Small intestine (tissue), 7 donors: ENCODE results near the gene PALD1. TPM values are rescaled to one million over a fixed set of nuclear protein-coding genes. Genes with fewer than 3 reads are reported as not detected.

Experiments
- DNase-seq, 2 donors: peaks; one replicate each; pipeline versions ENCODE4 v3.0.0 to v3.0.0-alpha.2; 2013
- FAIRE-seq: peaks from 2 replicates; lab custom pipeline; 2012; peaks lifted over from hg19 to GRCh38; lab: Jason Lieb, UNC
- H3K27ac ChIP-seq, 3 donors: one replicate each; pipeline ENCODE4 v1.5.1; 2013; ENCODE audit warnings: low read length in 2 of 3, mild to moderate bottlenecking in 2 of 3, control low read depth in 1 of 3, inconsistent platforms in 1 of 3, low read depth in 1 of 3, moderate library complexity in 1 of 3
- H3K27me3 ChIP-seq, 3 donors: one replicate each; pipeline ENCODE4 v1.6.1; 2013; ENCODE audit warnings: low read length in 3 of 3, inconsistent platforms in 1 of 3; ENCODE audit not compliant: control insufficient read depth in 3 of 3, insufficient read depth in 3 of 3
- H3K36me3 ChIP-seq, 3 donors: one replicate each; pipeline ENCODE4 v1.6.1; 2013; ENCODE audit warnings: low read length in 3 of 3, inconsistent platforms in 1 of 3, low read depth in 1 of 3, mild to moderate bottlenecking in 1 of 3, moderate library complexity in 1 of 3; ENCODE audit not compliant: control insufficient read depth in 3 of 3, insufficient read depth in 2 of 3
- H3K4me1 ChIP-seq, 3 donors: one replicate each; pipeline ENCODE4 v1.6.1; 2013; ENCODE audit warnings: low read length in 2 of 3, inconsistent platforms in 1 of 3, low read depth in 1 of 3, mild to moderate bottlenecking in 1 of 3, moderate library complexity in 1 of 3; ENCODE audit not compliant: control insufficient read depth in 3 of 3, insufficient read depth in 2 of 3
- H3K4me3 ChIP-seq, 3 donors: one replicate each; pipeline ENCODE4 v1.5.1; 2013; ENCODE audit warnings: low read length in 3 of 3, control low read depth in 1 of 3, inconsistent platforms in 1 of 3, low read depth in 1 of 3, mild to moderate bottlenecking in 1 of 3, moderate library complexity in 1 of 3
- H3K9me3 ChIP-seq, 2 donors: one replicate each; pipeline ENCODE4 v1.6.1; 2013; ENCODE audit warnings: low read depth in 1 of 2, low read length in 1 of 2; ENCODE audit not compliant: control insufficient read depth in 2 of 2, insufficient read depth in 1 of 2
- WGBS, 3 donors: extraction: QIAGEN DNeasy Blood & Tissue Kit; methylation state at CpG; one replicate each; pipeline ENCODE4 v1.1.7; 2013; 5-methylcytosine and 5-hydroxymethylcytosine counted together
- polyA plus RNA-seq, 4 donors: library from polyadenylated mRNA; stranded (reverse) in 3 of 4; unstranded in 1 of 4; fragments of 200-250 nt in 3 of 4; fragments of 120-200 nt in 1 of 4; gene quantifications; one replicate each; pipeline versions ENCODE4 v1.2.1 to v1.2.3, GENCODE V29; 2013
- donor health status: healthy with polysubstance abuse.
- donor health status: control.
- donor health status: control.
- donor health status: Bipolar disorder and iron deficiency.
- donor health status: healthy.

Gene PALD1
- polyA plus RNA-seq, 4 donors = 0.22 to 4.2 (median 3.2) TPM

DNA sequence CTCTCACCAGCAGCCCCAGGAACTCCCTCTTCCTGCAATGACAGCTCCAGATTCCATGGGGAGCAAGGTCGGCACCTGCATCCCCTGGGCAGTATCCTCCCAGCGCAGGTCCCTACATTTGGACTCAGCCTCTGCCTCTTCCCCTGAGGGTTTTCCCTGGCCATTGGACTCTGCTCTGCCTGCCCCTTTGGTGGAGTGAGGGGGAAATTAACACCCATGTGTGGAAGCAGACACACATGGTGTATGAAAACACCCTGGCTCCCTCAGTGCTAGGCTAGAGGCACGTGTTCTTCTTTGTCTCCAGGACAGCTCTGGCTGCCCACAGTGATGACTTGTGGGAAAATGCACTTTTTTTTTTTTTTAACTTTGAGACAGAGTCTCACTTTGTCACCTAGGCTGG lies 115.6 kb downstream of the PALD1 start:
- no peak for FAIRE-seq

GRCh38 chr10:70595566-70596016 lies 117.0 kb downstream of the PALD1 start:
- WGBS, 3 donors = 68 to 75% (median 75%) methylated on average over 5 of the region's 5 CpGs
- peaks cover 0 to 2% (median 0%) of the 10 kb centered on the region in 3 donors for H3K36me3 ChIP-seq
- H3K4me3 ChIP-seq = no peak overlapping the region
- no peaks in the 10 kb centered on the region for H3K9me3 ChIP-seq
- H3K4me1 ChIP-seq = peaks cover 0 to 21% (median 0%) of the 10 kb centered on the region in 3 donors
- H3K27ac ChIP-seq = peak overlapping the region in 1 of 3 donors; percentile 54
- DNase-seq = no peak
- no peaks in the 10 kb centered on the region for H3K27me3 ChIP-seq
- no peak for FAIRE-seq

More for the DNA sequence above, 115.6 kb downstream of the PALD1 start:
- H3K4me3 ChIP-seq = no peak overlapping the region
- peaks cover 0 to 2% (median 0%) of the 10 kb centered on the region in 3 donors for H3K36me3 ChIP-seq
- H3K27ac ChIP-seq = no peak overlapping the region
- H3K9me3 ChIP-seq = no peaks in the 10 kb centered on the region
- WGBS, 3 donors = 76 to 81% (median 77%) methylated on average over 3 of the region's 3 CpGs
- DNase-seq = no peak
- H3K27me3 ChIP-seq = no peaks in the 10 kb centered on the region
- peaks cover 0 to 21% (median 0%) of the 10 kb centered on the region in 3 donors for H3K4me1 ChIP-seq

- Histone ChIP-seq H3K4me1 (peaks cover 0 to 21% (median 0%) of the 10 kb centered on the region in 3 donors), H3K27me3 (no peaks in the 10 kb centered on the region), H3K27ac (peak overlapping the region in 1 of 3 donors; percentile 54), H3K4me3 (no peak overlapping the region), H3K9me3 (no peaks in the 10 kb centered on the region), H3K36me3 (peaks cover 0 to 2% (median 0%) of the 10 kb centered on the region in 3 donors)
- peak in 1 of 2 donors; percentile 82 for DNase-seq
- 60 to 72% (median 70%) methylated on average over 14 of the region's 14 CpGs for WGBS, 3 donors
- FAIRE-seq = no peak
Measured at GRCh38 chr10:70596110-70596798, 117.7 kb downstream of the PALD1 start.

GRCh38 chr10:70596860-70597809 lies 118.6 kb downstream of the PALD1 start:
- Histone ChIP-seq H3K4me1 (peaks cover 0 to 25% (median 0%) of the 10 kb centered on the region in 3 donors), H3K4me3 (no peak overlapping the region), H3K27me3 (no peaks in the 10 kb centered on the region), H3K9me3 (no peaks in the 10 kb centered on the region), H3K36me3 (peaks cover 0 to 2% (median 0%) of the 10 kb centered on the region in 3 donors), H3K27ac (no peak overlapping the region)
- no peak for DNase-seq
- no peak for FAIRE-seq
- WGBS, 3 donors = 84 to 91% (median 89%) methylated on average over 8 of the region's 8 CpGs

DNA sequence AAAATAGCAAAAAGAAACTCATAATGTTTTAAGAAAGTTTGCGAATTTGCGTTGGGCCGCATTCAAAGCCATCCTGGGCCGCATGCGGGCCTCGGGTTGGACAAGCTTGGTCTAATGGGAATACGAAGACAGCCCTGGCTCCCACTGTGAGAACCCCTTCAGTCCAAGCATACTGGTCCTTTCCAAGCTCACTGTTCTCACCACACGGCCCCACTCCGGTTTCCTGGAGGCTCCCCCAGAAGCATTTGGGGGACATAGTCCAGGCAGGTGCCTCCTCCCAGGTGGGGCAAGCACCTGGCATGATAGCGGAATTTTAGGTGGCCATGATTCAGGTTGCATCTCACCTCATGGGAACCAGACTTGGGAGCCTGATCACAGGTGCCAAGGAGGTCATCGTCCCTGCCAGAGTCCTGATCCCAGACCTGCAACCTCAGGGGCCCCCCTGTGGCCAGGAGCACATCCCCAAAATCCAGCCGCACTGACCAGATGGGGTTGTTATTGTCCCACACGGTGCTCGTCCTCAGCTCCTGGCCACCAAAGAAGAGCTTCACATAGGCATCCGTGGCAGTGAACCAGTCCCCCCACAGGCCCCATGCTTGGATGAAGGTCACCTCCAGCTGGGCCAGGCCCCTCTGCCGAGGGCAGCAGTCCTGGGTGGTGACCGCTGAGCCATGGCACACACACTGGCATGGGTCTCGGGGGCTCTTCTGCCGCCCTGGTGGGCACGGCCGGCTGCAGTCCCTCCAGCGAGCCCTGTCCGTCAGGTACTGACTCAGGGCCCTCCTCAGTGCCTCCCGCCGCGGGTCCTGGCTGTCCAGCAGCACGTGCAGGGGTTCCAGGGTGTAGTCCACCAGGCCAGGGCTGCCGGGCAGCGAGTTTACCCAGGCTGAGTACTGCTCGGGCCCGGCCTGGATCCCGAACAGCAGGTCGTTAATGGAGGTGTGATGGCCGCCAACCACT lies 119.6 kb downstream of the PALD1 start:
- DNase-seq (no peak), FAIRE-seq (no peak)
- 91 to 93% (median 93%) methylated on average over 33 to 34 of the region's 34 CpGs for WGBS, 3 donors

DNA sequence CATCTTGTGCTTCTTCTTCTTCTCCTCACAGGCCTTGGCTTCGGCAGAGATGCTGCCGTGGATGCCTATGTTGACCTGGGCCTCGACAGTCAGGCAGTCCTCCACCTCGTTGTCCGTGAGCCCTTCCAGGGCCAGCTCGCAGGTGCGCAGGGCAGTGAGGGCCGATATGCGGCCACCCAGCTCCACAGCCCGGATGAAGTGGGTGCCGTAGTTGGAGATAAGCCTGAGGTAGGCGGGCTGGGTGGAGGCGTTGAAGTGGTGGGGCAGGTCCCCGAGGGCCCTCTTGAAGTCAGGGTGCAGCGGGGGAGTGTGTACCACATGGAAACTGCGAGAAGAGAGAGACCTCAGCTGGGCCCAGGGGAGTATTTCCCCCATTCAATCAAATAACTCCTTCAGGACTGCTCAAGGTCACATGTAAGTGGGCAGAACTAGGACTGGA lies 120.3 kb downstream of the PALD1 start:
- FAIRE-seq = no peak
- no peak for DNase-seq
- WGBS, 3 donors = 89 to 90% (median 89%) methylated on average over 16 of the region's 16 CpGs
- H3K9me3 ChIP-seq = no peaks in the 10 kb centered on the region
- peaks cover 0 to 2% (median 0%) of the 10 kb centered on the region in 3 donors for H3K36me3 ChIP-seq
- no peak overlapping the region for H3K4me3 ChIP-seq
- peaks cover 0 to 26% (median 0%) of the 10 kb centered on the region in 3 donors for H3K4me1 ChIP-seq
- H3K27me3 ChIP-seq = no peaks in the 10 kb centered on the region
- H3K27ac ChIP-seq = no peak overlapping the region

More for the DNA sequence above, 119.6 kb downstream of the PALD1 start:
- Histone ChIP-seq H3K4me3 (no peak overlapping the region), H3K36me3 (peaks cover 0 to 2% (median 0%) of the 10 kb centered on the region in 3 donors), H3K9me3 (no peaks in the 10 kb centered on the region), H3K4me1 (peaks cover 0 to 26% (median 0%) of the 10 kb centered on the region in 3 donors), H3K27ac (no peak overlapping the region), H3K27me3 (no peaks in the 10 kb centered on the region)

DNA sequence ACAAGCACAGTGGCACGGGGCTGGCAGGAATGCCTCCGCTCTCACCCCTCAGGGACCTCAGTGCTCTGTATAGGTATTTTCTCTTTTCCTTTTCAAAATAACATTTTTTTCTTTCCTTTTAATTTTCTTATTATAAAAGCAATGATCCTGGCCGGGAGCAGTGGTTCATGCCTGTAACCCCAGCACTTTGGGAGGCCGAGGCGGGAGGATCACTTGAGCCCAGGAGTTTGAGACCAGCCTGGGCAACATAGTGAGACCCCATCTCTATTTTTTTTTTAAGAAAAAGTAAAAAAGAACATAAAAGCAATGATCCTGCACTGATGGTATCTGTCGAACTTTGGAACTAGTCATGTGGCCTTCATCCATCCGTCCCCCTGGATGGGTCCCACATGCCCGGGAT lies 120.8 kb downstream of the PALD1 start:
- DNase-seq (no peak), FAIRE-seq (no peak)
- Histone ChIP-seq H3K36me3 (peaks cover 0 to 2% (median 0%) of the 10 kb centered on the region in 3 donors), H3K9me3 (no peaks in the 10 kb centered on the region), H3K4me1 (peaks cover 0 to 26% (median 0%) of the 10 kb centered on the region in 3 donors), H3K27ac (no peak overlapping the region), H3K27me3 (no peaks in the 10 kb centered on the region), H3K4me3 (no peak overlapping the region)
- WGBS, 3 donors = 87 to 93% (median 92%) methylated on average over 8 of the region's 8 CpGs
